HepG2 (cell line): ENCODE data around the gene SUPT4H1. TPM values are rescaled to one million over a fixed set of nuclear protein-coding genes. Genes with fewer than 3 reads are reported as not detected.

Experiments used
- ARID4A ChIP-seq: sonication (generic); formaldehyde crosslinking; IDR thresholded peaks from 2 replicates; pipeline ENCODE4 v1.5.0; 2020; ENCODE audit warnings: mild to moderate bottlenecking, missing genetic modification reagents, borderline replicate concordance
- CHD2 ChIP-seq: IDR thresholded peaks from 2 replicates; pipeline ENCODE4 v1.6.1; 2011; ENCODE audit warnings: low read depth, low read length, improper control_type of control experiment
- CSRNP1 ChIP-seq: sonication (generic); formaldehyde crosslinking; IDR thresholded peaks from 2 replicates; pipeline ENCODE4 v1.8.1; 2023; ENCODE audit warnings: mild to moderate bottlenecking, missing genetic modification reagents
- DBP ChIP-seq: sonication (generic); formaldehyde crosslinking; IDR thresholded peaks from 2 replicates; pipeline ENCODE4 v1.4.0; 2020; ENCODE audit warnings: missing genetic modification reagents; ENCODE audit errors: not compliant biosample characterization
- GABPA ChIP-seq, 2 experiments: IDR thresholded peaks; 2 replicates each; pipeline ENCODE4 v1.6.1; 2011 to 2016; ENCODE audit warnings: low read depth in 2 of 2, low read length in 1 of 2, missing biosample characterization in 1 of 2, missing genetic modification characterization in 1 of 2
- GMEB2 ChIP-seq: IDR thresholded peaks from 2 replicates; pipeline ENCODE4 v1.6.1; 2016; ENCODE audit warnings: missing biosample characterization, missing genetic modification reagents, low read depth
- HDAC6 ChIP-seq: fragments of 200-600 bp; sonication (generic); IDR thresholded peaks from 2 replicates; pipeline ENCODE4 v1.7.0; 2017; ENCODE audit warnings: mild to moderate bottlenecking, antibody characterized with exemption, low read length, low read depth
- HMG20B ChIP-seq: conservative IDR thresholded peaks from 2 replicates; pipeline ENCODE4 v1.6.1; 2016; ENCODE audit warnings: missing genetic modification reagents, missing compliant biosample characterization
- HMGA1 ChIP-seq: sonication (generic); formaldehyde crosslinking; conservative IDR thresholded peaks from 2 replicates; pipeline ENCODE4 v1.4.0; 2020; ENCODE audit warnings: missing genetic modification reagents
- MBNL3 ChIP-seq: fragments of 250-450 bp; sonication (Bioruptor Pico); conservative IDR thresholded peaks from 2 replicates; pipeline ENCODE4 v1.8.0; 2022; ENCODE audit warnings: mild to moderate bottlenecking, inconsistent platforms
- RBM22 ChIP-seq: fragments of 200-400 bp; formaldehyde crosslinking; optimal IDR thresholded peaks from 2 replicates; pipeline ENCODE3; 2017; ENCODE audit warnings: mild to moderate bottlenecking, low read length, moderate library complexity
- ZC3H4 ChIP-seq: sonication (generic); formaldehyde crosslinking; IDR thresholded peaks from 2 replicates; pipeline ENCODE4 v1.4.0; 2020; ENCODE audit warnings: missing genetic modification reagents, borderline replicate concordance
- ZNF20 ChIP-seq: sonication (generic); formaldehyde crosslinking; IDR thresholded peaks from 2 replicates; pipeline ENCODE4 v1.4.0; 2020; ENCODE audit warnings: mild to moderate bottlenecking, moderate library complexity, missing genetic modification reagents
- ZNF597 ChIP-seq: sonication (generic); formaldehyde crosslinking; IDR thresholded peaks from 2 replicates; pipeline ENCODE4 v1.5.0; 2020; ENCODE audit warnings: missing genetic modification reagents
- ZNF629 ChIP-seq: sonication (generic); formaldehyde crosslinking; conservative IDR thresholded peaks from 2 replicates; pipeline ENCODE4 v1.5.0; 2020; ENCODE audit warnings: missing genetic modification reagents
- ZNF703 ChIP-seq: sonication (generic); formaldehyde crosslinking; IDR thresholded peaks from 2 replicates; pipeline ENCODE4 v1.5.1; 2020; ENCODE audit warnings: missing genetic modification reagents, mild to moderate bottlenecking, moderate library complexity, borderline replicate concordance
- ZNF776 ChIP-seq: sonication (generic); formaldehyde crosslinking; IDR thresholded peaks from 2 replicates; pipeline ENCODE4 v1.4.0; 2020; ENCODE audit warnings: mild to moderate bottlenecking, missing genetic modification reagents
- ZNF784 ChIP-seq: sonication (generic); formaldehyde crosslinking; IDR thresholded peaks from 2 replicates; pipeline ENCODE4 v1.5.1; 2020; ENCODE audit warnings: missing genetic modification reagents, mild to moderate bottlenecking, borderline replicate concordance
- polyA plus RNA-seq, 8 experiments: library from polyadenylated mRNA; depleted of rRNA in 3 of 8; stranded (reverse) in 7 of 8; unstranded in 1 of 8; fragments of >200 nt; fragmentation: Illumina TruSeq in 4 of 8; extraction: Trizol in 4 of 8; gene quantifications; 2 replicates each; pipeline versions ENCODE4 v1.2.1 to v1.2.3, GENCODE V29; 2011 to 2016; ENCODE audit warnings: low read depth in 4 of 8, missing spikeins in 1 of 8, mixed read lengths in 1 of 8; ENCODE audit not compliant: insufficient read depth in 1 of 8
- total RNA-seq, 5 experiments: library from RNA; depleted of rRNA; stranded (reverse); fragments of >200 nt; fragmentation: Illumina TruSeq; extraction: Trizol; gene quantifications; 2 replicates each; pipeline ENCODE4 v1.2.3, GENCODE V29; 2016; ENCODE audit warnings: low read depth in 1 of 5

SUPT4H1 gene
- total and polyA plus RNA-seq, 2 of the 13 experiments (the other 11 are each of a cell fraction or from before 2014, with no cell fraction given), result 155 to 244 TPM

GRCh38 chr17:58391302-58391984, 39.4 kb upstream of the SUPT4H1 start (continued):
- TF ChIP-seq ARID4A (peak; percentile 90; the same call in 1 of the 2 replicates), ZC3H4 (CRISPR knock-in tag) (no peak), HMGA1 (CRISPR knock-in tag) (no peak), DBP (peak; percentile 89), ZNF776 (no peak), ZNF784 (peak; percentile 97), CHD2 (no peak), RBM22 (peak; percentile 100), GABPA (IDR thresholded peaks at IDR 0.05; ENCODE audit: low read depth, low read length) (no peak), GABPA (CRISPR knock-in tag; IDR thresholded peaks at IDR 0.05; ENCODE audit: low read depth) (peak; percentile 80), ZNF597 (CRISPR knock-in tag) (0 out of 2 replicates have a peak, but pooled peaks have one; percentile 52), ZNF20 (CRISPR knock-in tag) (no peak), HDAC6 (no peak), MBNL3 (CRISPR knock-in tag) (no peak), ZNF629 (CRISPR knock-in tag) (peak; percentile 74), GMEB2 (CRISPR knock-in tag) (no peak), CSRNP1 (peak; percentile 93), HMG20B (CRISPR knock-in tag) (peak; percentile 98), ZNF703 (peak; percentile 99)
